AG09319 (cell line): ENCODE data around the gene TMCO5A.
"Not testable (repeated sequence)": the region's sequence is repeated elsewhere in the genome, so short reads cannot be mapped to it uniquely, and the experiment has no call there.

ENCODE experiments used
- DNase-seq: peaks from one replicate; pipeline ENCODE4 v3.0.0-alpha.2; 2010; ENCODE audit warnings: low read depth; ENCODE audit errors: extremely low read depth
- CTCF ChIP-seq: IDR thresholded peaks from 2 replicates; pipeline ENCODE4 v1.5.1; 2011; ENCODE audit warnings: low read depth, mild to moderate bottlenecking, inconsistent platforms, low read length, moderate library complexity

TMCO5A gene

GRCh38 chr15:37931868-37932267, 2.6 kb upstream of the TMCO5A start:
- DNase-seq, result peak; percentile 2

GRCh38 chr15:37932549-37932948, 1.9 kb upstream of the TMCO5A start:
- no peak for TF ChIP-seq CTCF
- DNase-seq, result no peak

More at GRCh38 chr15:37931868-37932267, 2.6 kb upstream of the TMCO5A start:
- TF ChIP-seq CTCF, result no peak

GRCh38 chr15:37933666-37934065, 774 bp upstream of the TMCO5A start:
- no peak for TF ChIP-seq CTCF
- peak; percentile 56 for DNase-seq

- TF ChIP-seq CTCF, result no peak
These were observed 6.4 kb downstream of the TMCO5A start for GRCh38 chr15:37940876-37941275.

GRCh38 chr15:37941779-37942178, 7.3 kb downstream of the TMCO5A start:
- TF ChIP-seq CTCF, result no peak
- DNase-seq, result no peak

More at GRCh38 chr15:37940876-37941275, 6.4 kb downstream of the TMCO5A start:
- DNase-seq, result no peak

GRCh38 chr15:37951999-37952398, 17.6 kb downstream of the TMCO5A start:
- no peak for DNase-seq
- no peak for TF ChIP-seq CTCF

- DNase-seq, result not testable (repeated sequence)
These were observed 26.3 kb downstream of the TMCO5A start for GRCh38 chr15:37960742-37961141.

- DNase-seq, result no peak
- TF ChIP-seq CTCF, result no peak
These were observed 33.3 kb downstream of the TMCO5A start for GRCh38 chr15:37967788-37968187.
